ENCODE data around the gene GLMP. TPM values are rescaled to one million over a fixed set of nuclear protein-coding genes. Genes with fewer than 3 reads are reported as not detected.

GLMP gene
- total and polyA plus RNA-seq, 2 donors (not counting 1 experiment from before 2014, with no cell fraction given): 10.2 to 21.2 TPM

GRCh38 chr1:156276966-156277381 is 18.5 kb downstream of the GLMP start:
- DNase-seq (no peak), ATAC-seq (ENCODE audit: low read depth) (no peak)
- ChIA-PET POLR2A (no interaction called here), CTCF (no interaction called here)
- no peak overlapping the region for H3K27ac Mint-ChIP-seq
- peaks cover 19% of the 10 kb centered on the region for H3K4me1 Mint-ChIP-seq
- H3K9ac ChIP-seq (ENCODE audit: low read length): no peak overlapping the region
- WGBS (ENCODE audit: insufficient coverage): 97% methylated on average over 5 of the region's 6 CpGs
- H3K27me3 Mint-ChIP-seq: no peaks in the 10 kb centered on the region
- H4K20me1 ChIP-seq (ENCODE audit: control insufficient read depth, insufficient read depth, low read length, poor library complexity, severe bottlenecking): peaks cover 33% of the 10 kb centered on the region
- H2AFZ ChIP-seq (ENCODE audit: insufficient read depth, low read depth, low read length, poor library complexity, severe bottlenecking): no peak overlapping the region
- H3K4me3 ChIP-seq (ENCODE audit: control extremely low read depth in 1 of 5, extremely low read depth in 1 of 5, insufficient read depth in 1 of 5, low read depth in 2 of 5, low read length in 4 of 5): no peak overlapping the region
- H3K4me2 ChIP-seq (replicated peaks; ENCODE audit: low read depth, low read length, poor library complexity, severe bottlenecking): no peak overlapping the region
- no peak overlapping the region for H3K27ac ChIP-seq (ENCODE audit: low read length in 2 of 2)
- H3K9me3 ChIP-seq (ENCODE audit: control extremely low read depth in 1 of 3, control insufficient read depth in 2 of 3, insufficient read depth in 1 of 3, low read length in 2 of 3): no peaks in the 10 kb centered on the region
- peaks cover 39% of the 10 kb centered on the region for H3K79me2 ChIP-seq (ENCODE audit: control insufficient read depth, insufficient read depth, low read length)
- intact Hi-C loops (cut with micrococcal nuclease): no loop called here
- H3K4me1 ChIP-seq (ENCODE audit: control insufficient read depth in 2 of 2, insufficient read depth in 2 of 2, low read length in 2 of 2): peaks cover 10 to 13% of the 10 kb centered on the region in 2 donors
- no peak overlapping the region for H3K4me3 Mint-ChIP-seq
- H3K9me3 Mint-ChIP-seq (ENCODE audit: insufficient read depth): no peaks in the 10 kb centered on the region
- H3K27me3 ChIP-seq (replicated peaks in 1 of 4; ENCODE audit: control extremely low read depth in 1 of 4, control insufficient read depth in 3 of 4, insufficient read depth in 4 of 4, low read length in 3 of 4): no peaks in the 10 kb centered on the region
- peaks cover 1 to 63% of the 10 kb centered on the region in 2 experiments for H3K36me3 ChIP-seq (replicated peaks in 1 of 2; ENCODE audit: control extremely low read depth in 1 of 2, control insufficient read depth in 1 of 2, extremely low read depth in 1 of 2, insufficient read depth in 2 of 2, low read length in 1 of 2)
- no peak for TF ChIP-seq EZH2 (IDR thresholded peaks at IDR 0.05; ENCODE audit: borderline replicate concordance, insufficient read depth, low read depth, low read length, poor library complexity, severe bottlenecking)
- TF ChIP-seq CTCF (IDR thresholded peaks at IDR 0.05): no peak

- H4K20me1 ChIP-seq (ENCODE audit: control insufficient read depth, insufficient read depth, low read length, poor library complexity, severe bottlenecking): peaks cover 33% of the 10 kb centered on the region
- CTCF ChIA-PET: no interaction called here
- H3K79me2 ChIP-seq (ENCODE audit: control insufficient read depth, insufficient read depth, low read length): peaks cover 34% of the 10 kb centered on the region
Observed at GRCh38 chr1:156276532-156276931, 18.9 kb downstream of the GLMP start.

More at GRCh38 chr1:156276532-156276931, 18.9 kb downstream of the GLMP start:
- H3K27ac Mint-ChIP-seq: no peak overlapping the region
- ATAC-seq (ENCODE audit: low read depth): no peak
- intact Hi-C loops (cut with micrococcal nuclease): no loop called here
- no peak overlapping the region for H3K4me3 ChIP-seq (ENCODE audit: control extremely low read depth in 1 of 5, extremely low read depth in 1 of 5, insufficient read depth in 1 of 5, low read depth in 2 of 5, low read length in 4 of 5)
- H3K4me1 ChIP-seq (ENCODE audit: control insufficient read depth in 2 of 2, insufficient read depth in 2 of 2, low read length in 2 of 2): peaks cover 5 to 8% of the 10 kb centered on the region in 2 donors
- POLR2A ChIA-PET: no interaction called here
- H3K4me3 Mint-ChIP-seq: no peak overlapping the region
- H3K9ac ChIP-seq (ENCODE audit: low read length): no peak overlapping the region
- no peaks in the 10 kb centered on the region for H3K27me3 Mint-ChIP-seq
- peaks cover 16% of the 10 kb centered on the region for H3K4me1 Mint-ChIP-seq
- no peaks in the 10 kb centered on the region for H3K27me3 ChIP-seq (replicated peaks in 1 of 4; ENCODE audit: control extremely low read depth in 1 of 4, control insufficient read depth in 3 of 4, insufficient read depth in 4 of 4, low read length in 3 of 4)
- H3K9me3 Mint-ChIP-seq (ENCODE audit: insufficient read depth): no peaks in the 10 kb centered on the region
- peaks cover 5 to 67% of the 10 kb centered on the region in 2 experiments for H3K36me3 ChIP-seq (replicated peaks in 1 of 2; ENCODE audit: control extremely low read depth in 1 of 2, control insufficient read depth in 1 of 2, extremely low read depth in 1 of 2, insufficient read depth in 2 of 2, low read length in 1 of 2)
- H3K27ac ChIP-seq (ENCODE audit: low read length in 2 of 2): no peak overlapping the region
- no peak for TF ChIP-seq CTCF (IDR thresholded peaks at IDR 0.05)
- no peak for TF ChIP-seq EZH2 (IDR thresholded peaks at IDR 0.05; ENCODE audit: borderline replicate concordance, insufficient read depth, low read depth, low read length, poor library complexity, severe bottlenecking)
- DNase-seq: no peak
- H3K9me3 ChIP-seq (ENCODE audit: control extremely low read depth in 1 of 3, control insufficient read depth in 2 of 3, insufficient read depth in 1 of 3, low read length in 2 of 3): no peaks in the 10 kb centered on the region
- no peak overlapping the region for H3K4me2 ChIP-seq (replicated peaks; ENCODE audit: low read depth, low read length, poor library complexity, severe bottlenecking)
- H2AFZ ChIP-seq (ENCODE audit: insufficient read depth, low read depth, low read length, poor library complexity, severe bottlenecking): no peak overlapping the region
